SK-N-SH (cell line): ENCODE data around the gene NCKAP5L.

ENCODE experiments used
- CTCF ChIP-seq: fragments of 200-600 bp; sonication (generic); IDR thresholded peaks from 2 replicates; pipeline ENCODE4 v1.6.1; 2017; ENCODE audit warnings: antibody characterized with exemption, mild to moderate bottlenecking, moderate library complexity
- NRF1 ChIP-seq: IDR thresholded peaks from 2 replicates; pipeline ENCODE4 v1.6.1; 2012; ENCODE audit warnings: low read depth, mild to moderate bottlenecking, low read length
- RAD21 ChIP-seq: IDR thresholded peaks from 2 replicates; pipeline ENCODE4 v1.6.1; 2012; ENCODE audit warnings: mild to moderate bottlenecking, low read length
- USF1 ChIP-seq: IDR thresholded peaks from 2 replicates; pipeline ENCODE4 v1.4.0; 2012; ENCODE audit warnings: low read depth, borderline replicate concordance

- TF ChIP-seq CTCF = no peak
- no peak for TF ChIP-seq NRF1
- TF ChIP-seq RAD21 = no peak
- TF ChIP-seq USF1 = no peak
Observed at GRCh38 chr12:49871263-49871561, 43.0 kb upstream of the NCKAP5L start.
